A673 (cell line): Measurements from ENCODE around the gene SPECC1.

ENCODE experiments used
- EZH2 ChIP-seq: fragments of 200-600 bp; sonication (generic); IDR thresholded peaks from 2 replicates; pipeline ENCODE4 v1.6.1; 2017; ENCODE audit warnings: borderline replicate concordance, low read depth, mild to moderate bottlenecking, mixed read lengths, antibody characterized with exemption, low read length; ENCODE audit not compliant: poor library complexity, severe bottlenecking
- TF ChIP-seq, protein P1 (sequence below): fragments of 300-800, 200-600 bp; sonication (generic); conservative IDR thresholded peaks from 2 replicates; pipeline ENCODE4 v1.5.1; 2017; ENCODE audit warnings: low read depth, mild to moderate bottlenecking, antibody characterized with exemption, low read length, moderate library complexity, mixed read lengths

DNA sequence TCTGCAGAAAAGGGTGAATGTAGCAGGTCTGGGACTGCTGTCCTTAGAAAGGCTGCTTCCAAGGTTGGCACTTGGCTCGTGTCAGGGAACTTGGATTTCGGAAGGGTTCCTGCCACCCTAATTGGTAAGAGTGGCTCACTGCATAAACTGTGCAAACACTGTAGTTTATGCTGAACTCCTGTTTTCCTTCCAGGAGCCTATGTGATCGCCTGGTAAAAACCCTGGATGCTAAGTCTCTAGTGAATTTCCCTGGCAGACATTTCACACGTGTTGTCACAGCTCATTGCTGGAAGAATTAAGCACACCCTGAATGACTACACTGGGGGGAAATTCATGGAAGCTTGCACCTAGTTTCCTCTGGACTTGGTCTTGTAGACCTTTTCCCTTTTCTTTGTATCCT, 140.1 kb downstream of the SPECC1 start:
- TF ChIP-seq, protein P1, sequence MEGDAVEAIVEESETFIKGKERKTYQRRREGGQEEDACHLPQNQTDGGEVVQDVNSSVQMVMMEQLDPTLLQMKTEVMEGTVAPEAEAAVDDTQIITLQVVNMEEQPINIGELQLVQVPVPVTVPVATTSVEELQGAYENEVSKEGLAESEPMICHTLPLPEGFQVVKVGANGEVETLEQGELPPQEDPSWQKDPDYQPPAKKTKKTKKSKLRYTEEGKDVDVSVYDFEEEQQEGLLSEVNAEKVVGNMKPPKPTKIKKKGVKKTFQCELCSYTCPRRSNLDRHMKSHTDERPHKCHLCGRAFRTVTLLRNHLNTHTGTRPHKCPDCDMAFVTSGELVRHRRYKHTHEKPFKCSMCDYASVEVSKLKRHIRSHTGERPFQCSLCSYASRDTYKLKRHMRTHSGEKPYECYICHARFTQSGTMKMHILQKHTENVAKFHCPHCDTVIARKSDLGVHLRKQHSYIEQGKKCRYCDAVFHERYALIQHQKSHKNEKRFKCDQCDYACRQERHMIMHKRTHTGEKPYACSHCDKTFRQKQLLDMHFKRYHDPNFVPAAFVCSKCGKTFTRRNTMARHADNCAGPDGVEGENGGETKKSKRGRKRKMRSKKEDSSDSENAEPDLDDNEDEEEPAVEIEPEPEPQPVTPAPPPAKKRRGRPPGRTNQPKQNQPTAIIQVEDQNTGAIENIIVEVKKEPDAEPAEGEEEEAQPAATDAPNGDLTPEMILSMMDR: no peak
- no peak for TF ChIP-seq EZH2
